HG02884 (cell line): ENCODE measurements around the gene TMEM187.

Experiments
- ATAC-seq: cut with Tn5 transposase; IDR thresholded peaks from one replicate; pipeline ENCODE4 v1.9.1; 2021; ENCODE audit warnings: mild to moderate bottlenecking, moderate library complexity; ENCODE audit not compliant: unreplicated experiment

The TMEM187 gene

DNA sequence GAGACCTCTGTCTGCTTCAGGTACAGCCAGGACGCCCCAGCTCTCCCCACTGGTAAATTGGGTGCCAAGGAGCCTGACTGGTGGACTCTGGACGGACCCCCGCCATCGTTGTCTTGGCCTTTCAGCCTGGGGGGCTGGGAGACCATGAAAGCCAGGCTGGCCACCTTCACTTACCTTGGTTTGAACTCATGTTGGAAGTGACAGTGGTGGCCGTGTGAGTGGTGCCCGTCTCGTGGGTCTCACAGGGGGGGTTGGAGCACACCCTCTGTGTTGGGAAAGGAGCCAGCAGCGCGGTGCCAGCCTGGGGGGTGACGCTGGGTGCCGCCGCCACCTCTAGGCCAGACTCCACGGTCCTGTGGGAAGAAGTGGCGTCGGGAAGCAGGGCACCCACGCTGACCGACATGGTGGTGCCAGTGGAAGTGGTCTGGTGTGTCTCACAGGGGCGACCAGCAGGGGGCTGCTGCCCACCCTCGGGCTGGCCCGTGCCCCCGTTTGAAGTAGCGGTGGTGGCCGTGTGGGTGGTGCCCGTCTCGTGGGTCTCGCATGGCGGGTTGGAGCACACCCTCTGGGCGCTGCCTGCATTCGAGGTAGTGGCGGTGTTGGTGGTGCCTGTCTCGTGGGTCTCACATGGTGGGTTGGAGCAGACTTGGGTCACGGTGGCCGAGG, 18.5 kb upstream of the TMEM187 start:
- ATAC-seq: no peak

- no peak for ATAC-seq
These were observed 17.9 kb upstream of the TMEM187 start for GRCh38 chrX:153954558-153955227.

GRCh38 chrX:153955228-153955732, 17.3 kb upstream of the TMEM187 start:
- no peak for ATAC-seq

DNA sequence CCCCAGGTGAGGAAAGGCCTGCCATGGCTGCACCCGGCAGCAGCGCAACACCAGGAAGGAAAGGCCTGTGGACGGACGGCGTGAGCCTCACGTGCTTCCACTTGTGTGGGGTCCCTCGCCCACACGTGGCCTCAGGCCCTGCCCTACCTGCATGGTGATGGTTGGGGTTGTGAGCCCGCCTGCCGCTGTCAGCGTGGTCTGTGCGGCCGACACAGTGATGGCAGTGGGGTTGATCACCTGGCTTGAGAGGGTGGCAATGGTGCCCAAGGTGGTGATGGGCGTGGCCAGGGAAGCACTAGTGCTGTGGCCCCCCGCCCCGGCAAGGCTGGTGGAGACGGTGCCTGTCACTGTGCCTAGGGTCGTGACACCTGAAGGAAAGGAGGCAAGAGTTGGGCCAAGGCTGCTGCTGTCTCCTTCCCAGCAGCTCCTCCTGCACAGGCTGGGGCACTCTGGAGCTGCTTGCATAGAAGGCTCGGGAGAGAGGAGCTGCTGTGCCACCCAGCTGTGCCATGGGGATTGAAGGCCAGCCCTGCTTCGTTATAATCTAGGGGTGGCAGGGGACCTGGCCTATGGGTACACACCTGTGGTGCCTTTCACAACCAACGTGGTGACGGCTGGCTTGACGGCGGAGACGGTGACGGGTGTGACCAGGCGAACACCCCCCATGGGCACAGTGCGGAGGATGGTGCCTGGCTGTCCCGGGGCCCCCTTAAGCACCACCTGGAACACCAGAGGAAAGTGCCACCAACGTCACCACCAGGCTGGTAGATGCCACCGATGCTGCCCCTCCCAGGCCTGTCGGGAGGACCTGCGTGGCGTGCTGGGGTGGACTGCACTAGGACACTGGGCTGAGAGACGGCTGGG, 16.3 kb upstream of the TMEM187 start:
- no peak for ATAC-seq

- no peak for ATAC-seq
These were observed 15.3 kb upstream of the TMEM187 start for GRCh38 chrX:153957224-153957623.

DNA sequence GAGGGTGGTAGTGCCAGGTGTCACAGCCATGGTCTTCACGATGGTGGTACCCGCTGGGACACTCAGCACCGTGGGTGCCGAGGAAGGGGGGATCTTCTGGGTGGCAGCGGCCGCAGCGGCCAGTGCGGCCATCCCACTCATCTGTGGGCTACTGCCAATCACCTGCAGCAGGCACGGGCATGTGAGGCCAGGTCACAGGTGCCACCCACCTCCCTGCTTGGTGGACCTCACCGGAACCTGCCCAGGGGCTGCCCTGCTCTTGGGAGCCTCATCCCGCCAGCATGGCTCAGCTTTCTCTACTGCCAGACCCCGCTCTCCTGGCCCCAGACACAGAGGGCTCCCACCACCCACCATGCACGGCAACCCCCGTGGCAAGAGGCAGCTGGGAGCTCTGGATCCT, 13.9 kb upstream of the TMEM187 start:
- ATAC-seq: no peak

DNA sequence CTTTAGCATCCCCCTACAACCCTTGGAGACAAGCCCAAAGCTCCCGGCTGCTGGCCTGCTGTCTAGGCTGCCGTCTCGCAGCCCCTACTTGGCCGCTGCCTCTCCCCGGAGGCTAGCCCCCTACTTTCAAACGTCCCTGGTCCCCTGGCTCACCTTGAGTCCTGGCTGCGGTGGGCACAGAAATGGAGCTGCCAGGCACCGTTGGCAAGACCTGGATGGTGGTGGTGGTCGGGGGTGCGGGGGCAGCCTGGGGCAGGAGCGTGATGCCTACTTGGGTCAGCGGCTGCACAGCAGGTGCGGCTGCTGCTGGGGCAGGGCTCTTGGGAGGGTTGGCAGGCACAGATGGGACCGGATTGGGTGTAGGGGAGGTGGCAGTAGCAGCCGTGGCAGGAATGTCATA, 12.9 kb upstream of the TMEM187 start:
- no peak for ATAC-seq

DNA sequence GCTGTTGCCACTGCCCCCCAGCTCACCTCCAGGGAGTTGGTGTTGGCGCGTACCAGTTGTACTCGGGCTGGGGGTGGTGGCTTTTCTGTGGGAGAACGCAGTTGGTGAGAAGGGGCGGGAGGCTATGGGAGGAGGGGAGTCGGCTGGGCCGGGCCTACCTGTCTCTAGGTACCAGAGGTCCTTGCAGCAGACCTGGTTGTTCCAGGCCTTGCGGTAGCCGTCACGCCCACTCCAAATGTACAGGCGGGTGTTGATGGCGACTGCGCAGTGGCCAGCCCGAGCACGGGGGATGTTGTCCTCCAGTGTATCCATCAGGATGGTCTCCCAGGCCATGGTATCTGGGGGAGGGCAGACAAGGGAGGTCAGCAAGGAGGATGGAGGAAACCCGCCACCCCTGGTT, 12.5 kb upstream of the TMEM187 start:
- no peak for ATAC-seq

DNA sequence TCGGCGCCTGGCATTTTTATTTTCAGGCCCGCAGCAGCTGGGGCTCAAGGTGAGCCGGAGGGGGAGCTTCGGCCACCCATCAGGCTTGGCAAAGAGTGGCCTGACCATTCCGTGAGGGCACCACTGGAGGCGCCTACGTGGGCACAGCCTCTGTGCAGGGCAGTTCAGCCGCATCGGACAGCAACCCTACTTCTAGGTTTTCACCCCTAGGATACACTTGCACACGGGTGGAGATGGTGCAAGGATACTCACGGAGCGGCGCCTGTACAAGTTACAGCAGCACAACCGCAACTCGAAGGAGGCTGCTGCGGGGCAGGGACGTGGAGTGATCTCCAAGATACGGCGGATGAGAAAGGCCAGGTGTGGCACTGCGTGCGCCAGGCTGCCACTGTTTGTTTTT, 11.8 kb upstream of the TMEM187 start:
- ATAC-seq: no peak

DNA sequence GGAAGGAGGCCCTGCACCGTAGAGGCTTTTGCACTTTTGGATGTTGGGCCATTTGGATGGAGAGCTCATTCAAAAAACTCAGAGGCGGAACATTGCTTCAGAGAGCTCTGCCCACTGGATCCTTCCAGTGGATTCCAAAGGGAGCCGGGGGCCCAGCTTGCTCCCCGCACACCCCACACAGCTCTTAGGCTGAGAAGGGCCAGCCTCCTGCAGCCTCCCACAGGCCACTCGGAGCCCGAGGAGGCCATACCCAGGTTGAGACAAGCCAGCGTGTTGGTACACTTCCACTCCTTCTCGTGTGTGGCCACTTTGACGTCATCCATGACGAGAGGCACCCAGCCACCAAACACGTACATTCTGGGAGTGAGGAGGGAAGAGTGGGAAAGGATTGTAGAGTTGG, 11.3 kb upstream of the TMEM187 start:
- ATAC-seq: no peak

- no peak for ATAC-seq
These were observed 9.0 kb upstream of the TMEM187 start for GRCh38 chrX:153963546-153963945.

DNA sequence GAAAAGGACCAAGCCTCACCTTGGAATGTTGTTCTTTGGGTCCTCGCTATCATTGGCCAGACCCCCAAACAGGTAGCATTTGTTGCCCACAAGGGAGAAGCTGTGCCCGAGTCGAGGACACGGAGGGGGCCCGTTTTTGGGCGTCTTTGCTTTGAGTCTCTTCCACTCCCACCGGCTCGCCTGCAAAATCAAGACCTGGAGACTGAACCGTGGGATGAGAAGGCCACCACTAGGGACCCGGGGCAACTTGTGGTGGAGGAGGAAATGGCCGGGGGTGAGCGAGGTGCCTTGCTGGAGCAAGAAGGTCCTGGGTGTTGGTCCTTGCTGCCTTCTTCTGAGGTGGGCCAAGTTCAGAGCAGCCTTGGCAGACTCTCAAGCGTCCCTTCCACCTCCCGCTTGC, 8.4 kb upstream of the TMEM187 start:
- ATAC-seq: no peak

- no peak for ATAC-seq
These were observed 7.1 kb upstream of the TMEM187 start for GRCh38 chrX:153965406-153965805.

- no peak for ATAC-seq
These were observed 6.3 kb upstream of the TMEM187 start for GRCh38 chrX:153966283-153966688.

DNA sequence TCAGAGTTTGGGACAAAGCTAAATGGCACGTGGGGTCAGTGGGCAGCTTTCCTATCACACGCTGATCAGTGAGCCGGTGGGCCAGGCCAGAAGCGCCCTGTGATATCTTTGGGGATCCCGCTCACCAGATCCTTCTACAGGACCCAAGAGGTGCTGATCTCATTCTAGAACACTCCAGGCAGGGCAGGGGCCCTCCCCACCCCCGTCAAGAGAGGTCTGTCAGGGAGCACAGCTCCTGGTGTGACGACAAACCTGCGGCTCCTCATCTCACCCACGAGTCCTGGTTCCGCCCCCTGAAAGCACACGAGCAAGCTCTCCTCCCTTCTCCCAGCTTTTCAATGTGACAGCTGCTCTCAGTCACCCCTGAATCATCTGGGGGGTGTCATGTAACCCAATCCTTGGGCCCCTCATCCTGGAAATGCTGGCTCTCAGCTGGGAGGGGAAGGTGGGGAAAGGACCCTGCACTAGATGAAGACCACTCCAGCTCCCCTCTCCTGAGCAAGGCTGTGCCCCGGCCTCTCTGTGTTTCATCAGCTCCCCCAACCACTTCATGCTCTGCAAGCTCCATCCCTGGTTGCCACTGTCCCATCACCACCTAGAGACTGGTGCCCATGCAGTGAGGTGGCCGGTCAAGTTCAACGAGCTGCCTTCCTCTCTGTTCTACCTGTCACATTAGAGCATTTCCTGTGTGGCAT, 5.6 kb upstream of the TMEM187 start:
- ATAC-seq: no peak

GRCh38 chrX:153967536-153968224, 4.9 kb upstream of the TMEM187 start:
- no peak for ATAC-seq

GRCh38 chrX:153968255-153968654, 4.3 kb upstream of the TMEM187 start:
- ATAC-seq: no peak

GRCh38 chrX:153968754-153969124, 3.8 kb upstream of the TMEM187 start:
- ATAC-seq: no peak

GRCh38 chrX:153969125-153969903, 3.2 kb upstream of the TMEM187 start:
- no peak for ATAC-seq

- ATAC-seq: no peak
These were observed 2.6 kb upstream of the TMEM187 start for GRCh38 chrX:153969904-153970356.
